NB4 (cell line): Measurements from ENCODE around the gene NBPF12.
"Not testable (repeated sequence)": the region's sequence is repeated elsewhere in the genome, so short reads cannot be mapped to it uniquely, and the experiment has no call there.

ENCODE experiments used
- CTCF ChIP-seq: IDR thresholded peaks from one replicate; pipeline ENCODE4 v1.5.1; 2012; ENCODE audit warnings: low read depth, low read length
- POLR2A ChIP-seq: IDR thresholded peaks from 2 replicates; pipeline ENCODE4 v1.6.1; 2011; ENCODE audit warnings: mild to moderate bottlenecking; ENCODE audit not compliant: insufficient read length; ENCODE audit errors: extremely low read depth

- TF ChIP-seq CTCF, POLR2A: not testable (repeated sequence)
These were observed 17.3 kb upstream of the NBPF12 start for GRCh38 chr1:146920811-146921210.
